ENCODE data around the gene B3GALT4.

B3GALT4 gene

GRCh38 chr6:33313105-33313708 is 36.3 kb downstream of the B3GALT4 start:
- Histone ChIP-seq H3K4me1 (ENCODE audit: insufficient read depth, low read length, poor library complexity, severe bottlenecking) (peaks cover 26% of the 10 kb centered on the region), H3K79me2 (ENCODE audit: insufficient read depth, low read length) (peaks cover 67% of the 10 kb centered on the region), H2AFZ (ENCODE audit: low read length) (peak overlapping the region; percentile 79), H3F3A (ENCODE audit: low read depth) (peaks cover 1% of the 10 kb centered on the region; the same call in 1 of the 2 replicates), H3K9me3 (ENCODE audit: insufficient read depth, low read depth, low read length) (no peaks in the 10 kb centered on the region), H3K9me2 (replicated peaks; ENCODE audit: low read depth, low read length) (no peaks in the 10 kb centered on the region), H4K20me1 (ENCODE audit: insufficient read depth, low read length, poor library complexity, severe bottlenecking) (peaks cover 35% of the 10 kb centered on the region), H3K4me2 (ENCODE audit: low read depth, low read length, poor library complexity, severe bottlenecking) (peak overlapping the region; percentile 95), H3K27me3 (ENCODE audit: insufficient read depth, low read length, poor library complexity, severe bottlenecking) (no peaks in the 10 kb centered on the region), H3K36me3 (ENCODE audit: insufficient read depth, low read length) (no peaks in the 10 kb centered on the region), H3K9ac (ENCODE audit: low read depth, low read length, poor library complexity, severe bottlenecking) (peak overlapping the region; percentile 93), H3K4me3 (ENCODE audit: low read length, poor library complexity, severe bottlenecking) (peak overlapping the region; percentile 94)
- TF ChIP-seq, protein P1, sequence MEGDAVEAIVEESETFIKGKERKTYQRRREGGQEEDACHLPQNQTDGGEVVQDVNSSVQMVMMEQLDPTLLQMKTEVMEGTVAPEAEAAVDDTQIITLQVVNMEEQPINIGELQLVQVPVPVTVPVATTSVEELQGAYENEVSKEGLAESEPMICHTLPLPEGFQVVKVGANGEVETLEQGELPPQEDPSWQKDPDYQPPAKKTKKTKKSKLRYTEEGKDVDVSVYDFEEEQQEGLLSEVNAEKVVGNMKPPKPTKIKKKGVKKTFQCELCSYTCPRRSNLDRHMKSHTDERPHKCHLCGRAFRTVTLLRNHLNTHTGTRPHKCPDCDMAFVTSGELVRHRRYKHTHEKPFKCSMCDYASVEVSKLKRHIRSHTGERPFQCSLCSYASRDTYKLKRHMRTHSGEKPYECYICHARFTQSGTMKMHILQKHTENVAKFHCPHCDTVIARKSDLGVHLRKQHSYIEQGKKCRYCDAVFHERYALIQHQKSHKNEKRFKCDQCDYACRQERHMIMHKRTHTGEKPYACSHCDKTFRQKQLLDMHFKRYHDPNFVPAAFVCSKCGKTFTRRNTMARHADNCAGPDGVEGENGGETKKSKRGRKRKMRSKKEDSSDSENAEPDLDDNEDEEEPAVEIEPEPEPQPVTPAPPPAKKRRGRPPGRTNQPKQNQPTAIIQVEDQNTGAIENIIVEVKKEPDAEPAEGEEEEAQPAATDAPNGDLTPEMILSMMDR (conservative IDR thresholded peaks at IDR 0.05; ENCODE audit: low read length) = no peak
- no peak for TF ChIP-seq EZH2phosphoT487 (IDR thresholded peaks at IDR 0.05; ENCODE audit: borderline replicate concordance)

DNA sequence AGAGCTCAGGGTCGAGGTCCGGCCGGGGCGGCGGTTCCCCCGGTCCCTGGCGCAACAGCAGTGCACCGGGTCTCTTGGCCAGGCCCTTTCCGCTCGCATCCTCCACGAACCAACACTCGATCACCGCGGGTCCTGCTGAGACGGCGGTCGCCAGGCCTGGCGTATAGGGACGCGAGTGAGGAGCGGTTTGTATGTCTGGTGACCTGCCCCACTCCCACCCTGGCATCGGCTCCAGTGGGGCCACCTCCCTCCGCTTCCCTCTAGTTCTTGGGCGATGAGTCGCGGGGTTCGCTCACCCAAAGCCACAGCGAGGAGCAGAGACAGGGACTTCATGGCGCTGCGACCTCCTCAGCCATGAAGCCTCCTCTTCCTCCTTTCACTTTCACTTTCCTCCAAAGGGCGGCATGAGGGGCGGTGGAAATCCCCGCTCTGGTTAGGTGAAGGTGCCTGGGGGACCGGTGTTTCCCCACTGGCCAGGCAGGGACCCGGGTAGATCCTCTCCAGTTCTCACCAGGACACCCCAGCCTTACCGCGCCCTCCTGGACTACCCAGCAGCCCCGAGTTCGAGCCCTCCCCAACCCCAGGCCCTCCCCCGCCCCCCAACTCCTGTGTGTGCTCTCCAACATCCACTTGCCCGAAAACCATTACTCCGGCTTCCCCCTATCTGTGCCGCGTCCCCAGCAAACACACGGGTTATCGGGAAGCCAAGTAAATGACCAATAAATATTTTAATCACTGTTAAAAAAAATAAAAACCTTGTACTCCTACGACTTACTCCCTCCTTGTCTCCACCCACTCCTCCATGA is 37.0 kb downstream of the B3GALT4 start, which contains the start of gene TAPBP:
Gene TAPBP (minus strand): TSS at position 370 of the 806 bp plus-strand sequence. CDS start 37 bp downstream, at position 333.
- TF ChIP-seq, protein P1 (conservative IDR thresholded peaks at IDR 0.05; ENCODE audit: low read length) = no peak
- TF ChIP-seq EZH2phosphoT487 (IDR thresholded peaks at IDR 0.05; ENCODE audit: borderline replicate concordance) = no peak
- Histone ChIP-seq H3K4me1 (ENCODE audit: insufficient read depth, low read length, poor library complexity, severe bottlenecking) (peaks cover 33% of the 10 kb centered on the region), H3K9ac (ENCODE audit: low read depth, low read length, poor library complexity, severe bottlenecking) (peak within 1 kb of the TSS; percentile 93), H2AFZ (ENCODE audit: low read length) (peak within 1 kb of the TSS; percentile 79), H3F3A (ENCODE audit: low read depth) (peaks cover 6% of the 10 kb centered on the region; the same call in 1 of the 2 replicates), H4K20me1 (ENCODE audit: insufficient read depth, low read length, poor library complexity, severe bottlenecking) (peaks cover 35% of the 10 kb centered on the region), H3K9me3 (ENCODE audit: insufficient read depth, low read depth, low read length) (no peaks in the 10 kb centered on the region), H3K4me3 (ENCODE audit: low read length, poor library complexity, severe bottlenecking) (peak within 1 kb of the TSS; percentile 94), H3K4me2 (ENCODE audit: low read depth, low read length, poor library complexity, severe bottlenecking) (peak within 1 kb of the TSS; percentile 95), H3K79me2 (ENCODE audit: insufficient read depth, low read length) (peaks cover 67% of the 10 kb centered on the region), H3K36me3 (ENCODE audit: insufficient read depth, low read length) (peaks cover 4% of the 10 kb centered on the region; the same call in 1 of the 2 replicates), H3K9me2 (replicated peaks; ENCODE audit: low read depth, low read length) (no peaks in the 10 kb centered on the region), H3K27me3 (ENCODE audit: insufficient read depth, low read length, poor library complexity, severe bottlenecking) (no peaks in the 10 kb centered on the region)

DNA sequence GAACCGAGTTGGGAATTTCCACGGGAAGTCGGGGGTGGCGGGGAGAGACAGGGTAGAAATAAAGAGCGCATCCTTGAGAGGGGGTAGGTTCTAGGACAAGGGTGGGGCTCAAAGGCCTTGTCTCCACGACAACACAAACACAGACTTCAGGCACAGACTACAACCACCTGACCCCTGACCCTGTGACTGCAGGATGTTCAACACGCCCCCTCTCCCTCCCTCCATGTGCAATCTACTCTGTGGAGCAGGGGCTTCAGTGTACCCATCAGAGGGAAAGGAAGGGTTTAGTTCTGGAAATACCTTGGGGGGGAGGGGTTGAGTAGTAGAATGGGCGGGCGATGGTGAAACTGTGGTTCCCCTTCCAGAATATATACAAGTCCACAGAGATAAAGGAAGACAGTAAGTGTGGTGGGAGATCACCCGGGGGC is 37.6 kb downstream of the B3GALT4 start:
- Histone ChIP-seq H3K79me2 (ENCODE audit: insufficient read depth, low read length) (peaks cover 70% of the 10 kb centered on the region), H3K4me3 (ENCODE audit: low read length, poor library complexity, severe bottlenecking) (peak overlapping the region; percentile 94), H3F3A (ENCODE audit: low read depth) (peaks cover 6% of the 10 kb centered on the region; the same call in 1 of the 2 replicates), H3K9me2 (replicated peaks; ENCODE audit: low read depth, low read length) (no peaks in the 10 kb centered on the region), H3K9ac (ENCODE audit: low read depth, low read length, poor library complexity, severe bottlenecking) (peak overlapping the region; percentile 93), H3K27me3 (ENCODE audit: insufficient read depth, low read length, poor library complexity, severe bottlenecking) (no peaks in the 10 kb centered on the region), H4K20me1 (ENCODE audit: insufficient read depth, low read length, poor library complexity, severe bottlenecking) (peaks cover 35% of the 10 kb centered on the region), H3K36me3 (ENCODE audit: insufficient read depth, low read length) (peaks cover 10% of the 10 kb centered on the region; the same call in 1 of the 2 replicates), H2AFZ (ENCODE audit: low read length) (peak overlapping the region; percentile 79), H3K4me2 (ENCODE audit: low read depth, low read length, poor library complexity, severe bottlenecking) (peak overlapping the region; percentile 95), H3K4me1 (ENCODE audit: insufficient read depth, low read length, poor library complexity, severe bottlenecking) (peaks cover 39% of the 10 kb centered on the region), H3K9me3 (ENCODE audit: insufficient read depth, low read depth, low read length) (no peaks in the 10 kb centered on the region)
- TF ChIP-seq, protein P1 (conservative IDR thresholded peaks at IDR 0.05; ENCODE audit: low read length) = no peak
- no peak for TF ChIP-seq EZH2phosphoT487 (IDR thresholded peaks at IDR 0.05; ENCODE audit: borderline replicate concordance)
